NCI-H774 (cell line): ENCODE results near the gene ATP4B.
"Not testable (repeated sequence)": the region's sequence is repeated elsewhere in the genome, so short reads cannot be mapped to it uniquely, and the experiment has no call there.

Experiments used
- DNase-seq: peaks from one replicate; lab custom pipeline; 2025; lab: John Stamatoyannopoulos, UW

Gene ATP4B

DNA sequence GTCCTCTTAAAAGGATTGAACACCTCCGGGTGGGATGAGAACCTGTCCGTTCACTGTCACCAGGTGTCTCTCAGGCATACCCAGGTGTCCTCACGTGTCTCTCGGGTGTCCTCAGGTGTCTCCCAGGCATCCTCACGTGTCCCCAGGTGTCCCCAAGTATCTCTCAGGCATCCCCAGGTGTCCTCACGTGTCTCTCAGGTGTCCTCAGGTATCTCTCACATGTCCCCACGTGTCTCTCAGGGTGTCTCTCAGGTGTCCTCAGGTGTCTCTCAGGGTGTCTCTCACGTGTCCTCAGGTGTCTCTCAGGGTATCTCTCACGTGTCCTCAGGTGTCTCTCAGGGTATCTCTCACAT, 33.8 kb downstream of the ATP4B start:
- DNase-seq, result no peak

DNA sequence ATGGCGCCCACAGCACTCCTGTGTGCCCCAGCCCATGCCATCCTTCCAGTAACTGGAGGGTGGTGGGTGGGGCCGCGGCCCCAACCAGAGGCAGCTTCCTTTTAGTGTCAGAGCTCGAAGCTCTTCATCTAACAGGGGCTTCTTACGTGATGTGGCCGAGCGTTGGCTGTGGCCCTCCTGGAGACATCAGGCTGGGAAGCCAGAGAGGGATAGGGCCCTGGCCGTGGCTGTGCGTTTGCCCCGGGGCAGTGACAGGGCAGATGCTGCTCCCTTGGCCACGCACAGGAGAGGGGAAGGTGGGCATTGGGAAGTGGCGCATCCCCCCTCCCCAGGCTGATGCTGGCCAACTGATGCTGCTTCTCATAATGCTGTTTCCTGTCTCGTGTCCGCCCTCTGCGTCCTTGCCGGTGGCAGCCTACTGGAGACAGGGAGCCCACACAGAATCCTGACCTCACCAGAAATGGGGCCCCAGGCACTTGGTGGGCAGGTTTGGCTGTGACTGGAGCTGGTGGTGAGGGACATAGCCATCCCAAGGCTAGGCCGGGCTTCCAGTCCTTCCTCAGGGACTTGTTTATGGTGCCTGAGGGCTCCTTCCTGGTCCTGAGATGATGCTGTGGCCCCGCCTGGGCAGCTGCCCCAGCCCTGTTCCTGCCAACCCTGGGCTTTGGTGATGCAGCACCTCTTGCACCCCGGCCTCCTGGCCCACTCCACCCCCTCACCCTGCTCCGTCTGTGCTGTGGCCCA, 34.3 kb downstream of the ATP4B start:
- no peak for DNase-seq

DNA sequence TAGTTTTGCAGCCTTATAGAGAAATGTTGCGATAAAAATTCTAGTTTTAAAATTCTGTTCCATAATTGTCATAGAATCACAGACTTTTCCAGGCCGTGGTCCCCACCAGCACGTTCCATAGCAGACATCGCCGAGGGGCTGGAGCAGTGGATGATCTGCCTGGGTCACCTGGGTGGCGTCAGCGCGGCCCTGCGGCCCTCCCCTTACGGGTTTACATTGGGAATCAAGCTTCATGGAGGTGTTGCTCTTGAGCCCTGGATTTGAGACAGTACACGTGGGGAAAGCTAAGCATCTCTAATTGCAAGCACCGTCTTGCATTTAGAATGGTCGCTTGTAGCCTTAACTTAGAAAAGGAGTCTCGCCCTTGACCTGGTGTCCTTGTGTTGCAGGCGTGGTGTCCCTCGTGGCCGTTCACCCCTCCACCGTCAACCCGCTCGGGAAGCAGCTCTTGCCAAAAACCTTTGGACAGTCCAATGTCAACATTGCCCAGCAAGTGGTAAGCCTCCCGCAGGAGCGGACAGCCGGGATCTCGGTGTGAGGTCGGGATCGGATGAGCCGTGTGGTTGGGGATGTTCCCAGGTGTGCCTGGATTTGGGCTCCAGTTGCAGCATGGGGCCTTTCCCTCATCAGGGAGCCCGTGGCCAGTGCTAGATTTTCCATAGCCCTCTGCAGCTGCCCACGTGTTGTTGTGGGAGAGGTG, 35.1 kb downstream of the ATP4B start:
- DNase-seq, result no peak

DNA sequence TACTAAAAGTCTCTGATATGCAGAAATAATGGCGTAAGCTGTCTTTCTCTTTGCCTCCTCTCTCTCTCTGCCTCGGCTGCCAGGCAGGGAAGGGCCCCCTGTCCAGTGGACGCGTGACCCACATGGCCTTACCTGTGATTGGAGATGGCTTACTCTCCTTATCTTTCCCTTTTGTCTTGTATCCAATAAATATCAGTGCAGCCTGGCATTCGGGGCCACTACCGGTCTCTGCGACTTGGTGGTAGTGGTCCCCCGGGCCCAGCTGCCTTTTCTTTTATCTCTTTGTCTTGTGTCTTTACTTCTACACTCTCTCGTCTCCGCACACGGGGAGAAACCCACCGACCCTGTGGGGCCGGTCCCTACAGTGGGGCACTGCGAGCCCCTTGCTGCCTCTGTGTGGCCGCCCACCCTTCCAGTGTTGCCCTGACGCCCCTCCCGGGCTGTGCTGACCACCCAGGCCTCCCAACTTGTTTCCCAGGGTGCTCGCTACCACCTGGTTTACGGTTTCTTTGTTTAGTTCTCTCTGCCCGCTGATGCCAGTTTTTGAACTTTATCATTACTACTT, 35.9 kb downstream of the ATP4B start:
- not testable (repeated sequence) for DNase-seq

DNA sequence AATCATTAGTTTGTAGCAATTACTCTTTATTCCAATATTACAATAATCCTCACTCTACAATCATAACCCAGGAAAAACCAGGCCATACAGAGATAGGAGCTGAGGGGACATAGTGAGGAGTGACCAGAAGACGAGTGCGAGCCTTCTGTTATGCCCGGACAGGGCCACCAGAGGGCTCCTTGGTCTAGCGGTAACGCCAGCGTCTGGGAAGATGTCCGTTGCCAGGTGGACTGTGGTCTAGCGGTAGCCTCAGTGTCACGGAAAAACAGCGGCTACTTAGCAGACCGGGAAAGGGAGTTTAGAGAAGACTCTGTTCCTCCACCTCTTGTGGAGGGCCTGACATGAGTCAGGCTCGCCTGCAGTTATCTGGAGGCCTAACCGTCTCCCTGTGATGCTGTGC, 36.5 kb downstream of the ATP4B start:
- not testable (repeated sequence) for DNase-seq

DNA sequence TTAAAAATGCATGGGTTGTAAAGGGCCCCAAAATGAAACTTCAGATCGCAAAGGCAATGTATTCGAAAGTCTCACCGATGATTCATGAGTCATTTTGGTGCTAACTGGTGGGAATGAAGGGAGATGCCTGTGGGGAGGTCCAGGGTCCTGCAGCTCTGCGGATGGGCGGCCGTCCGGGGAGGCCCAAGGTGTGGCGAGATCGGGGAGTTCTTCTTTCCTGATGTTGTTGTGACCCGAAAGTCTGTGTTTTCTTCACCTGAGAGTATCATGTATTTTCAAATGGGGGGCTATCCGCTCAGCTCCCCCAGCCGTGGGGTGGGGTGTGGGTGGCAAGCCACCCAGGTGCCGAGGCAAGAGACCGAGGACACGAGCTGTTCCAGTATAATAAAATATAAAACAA, 37.0 kb downstream of the ATP4B start:
- no peak for DNase-seq

DNA sequence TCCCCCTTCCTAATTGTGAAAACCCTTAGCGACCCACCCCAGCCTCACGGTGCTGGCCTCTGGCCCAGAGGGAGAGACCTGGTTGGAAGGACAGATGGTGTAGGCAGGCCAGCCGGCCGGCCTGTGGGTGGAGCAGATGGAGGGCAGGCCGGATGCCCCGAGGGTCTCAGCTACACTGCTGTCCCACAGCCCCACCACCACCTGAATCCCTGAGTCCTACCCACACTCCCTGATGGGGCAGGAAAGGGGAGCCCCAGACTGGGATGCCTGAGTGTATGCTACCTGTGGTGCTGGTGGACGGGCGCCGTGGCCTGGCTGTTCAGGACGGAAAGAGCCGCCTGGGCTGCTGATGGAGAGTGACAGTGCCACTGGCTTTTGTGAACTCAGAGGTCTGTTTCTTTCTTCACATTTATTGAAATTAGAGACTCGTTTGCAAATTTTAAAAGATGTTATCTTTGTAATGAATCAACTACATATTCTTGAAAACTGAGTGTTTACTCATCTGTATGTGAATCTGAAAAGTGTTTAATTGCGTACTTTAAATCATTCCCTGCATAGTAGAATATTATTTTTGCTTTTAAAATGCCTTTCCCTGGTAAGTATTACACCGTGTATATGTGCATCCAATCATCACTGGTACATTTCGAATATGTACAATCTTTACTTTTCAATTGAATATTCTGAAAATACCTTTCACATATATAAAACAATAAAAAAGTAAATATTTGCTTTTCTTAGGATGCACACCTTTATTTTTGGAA, 37.8 kb downstream of the ATP4B start:
- no peak for DNase-seq

DNA sequence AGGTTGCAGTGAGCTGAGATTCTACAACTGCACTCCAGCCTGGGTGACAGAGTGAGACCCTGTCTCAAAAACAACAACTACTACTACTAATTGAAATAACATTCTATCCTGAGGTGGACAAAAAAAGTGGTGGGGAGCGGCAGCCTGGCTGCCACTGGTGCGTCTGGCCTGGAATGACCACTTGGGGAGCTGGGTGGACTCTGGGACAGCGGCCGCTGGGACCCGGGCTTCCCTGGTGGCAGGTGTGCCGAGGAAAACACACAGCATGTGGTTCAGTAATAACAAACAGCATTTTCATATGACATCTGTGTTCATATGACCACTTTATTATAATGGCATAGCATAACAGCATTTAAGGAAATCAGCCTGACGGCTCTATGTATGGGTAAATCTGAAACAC, 39.5 kb downstream of the ATP4B start:
- no peak for DNase-seq

DNA sequence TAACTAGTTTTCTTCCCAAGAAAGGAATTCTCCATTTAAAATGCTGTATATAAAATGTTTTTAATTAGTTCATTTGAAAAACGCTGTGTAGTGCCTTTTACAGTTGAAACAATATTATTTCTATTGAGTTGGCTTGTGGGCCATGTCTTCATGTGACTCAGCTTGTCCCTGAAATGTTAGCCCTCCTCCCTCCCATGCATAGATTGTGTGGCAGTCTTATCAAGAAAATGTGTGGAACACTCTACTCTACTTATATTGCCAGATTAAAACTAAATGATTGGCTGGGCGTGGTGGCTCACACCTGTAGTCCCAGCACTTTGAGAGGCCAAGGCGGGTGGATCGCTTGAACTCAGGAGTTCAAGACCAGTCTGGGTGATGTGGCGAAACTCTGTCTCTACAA, 40.0 kb downstream of the ATP4B start:
- DNase-seq, result no peak

DNA sequence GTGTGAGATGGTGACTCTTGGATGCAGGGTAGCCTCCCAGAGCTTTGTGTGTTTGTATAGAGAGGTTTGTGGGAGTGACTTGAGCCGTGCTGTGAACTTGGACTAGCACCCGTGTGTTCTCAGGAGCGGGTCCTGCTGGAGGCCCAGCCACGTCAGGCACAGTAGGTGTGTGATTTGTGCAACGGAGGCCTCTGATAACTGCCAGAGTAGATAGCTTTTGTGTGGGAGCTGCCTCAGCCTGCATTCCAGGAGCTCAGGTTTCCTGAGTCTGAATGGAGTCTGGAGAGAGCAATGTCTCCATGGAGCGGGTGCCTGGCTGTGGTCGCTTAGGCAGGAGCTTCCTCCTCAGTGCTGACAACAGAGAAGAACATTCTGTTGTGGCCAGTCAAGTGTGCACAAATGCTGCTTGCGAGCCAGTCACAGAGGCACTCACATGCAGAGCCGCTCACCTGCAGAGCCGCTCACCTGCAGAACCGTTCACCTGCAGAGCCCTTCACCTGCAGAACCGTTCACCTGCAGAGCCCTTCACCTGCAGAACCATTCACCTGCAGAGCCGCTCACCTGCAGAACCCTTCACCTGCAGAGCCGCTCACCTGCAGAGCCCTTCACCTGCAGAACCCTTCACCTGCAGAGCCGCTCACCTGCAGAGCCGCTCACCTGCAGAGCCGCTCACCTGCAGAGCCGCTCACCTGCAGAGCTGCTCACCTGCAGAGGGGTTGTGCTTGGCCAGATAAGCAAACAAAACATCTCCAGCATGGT, 40.8 kb downstream of the ATP4B start:
- DNase-seq, result peak; percentile 83

DNA sequence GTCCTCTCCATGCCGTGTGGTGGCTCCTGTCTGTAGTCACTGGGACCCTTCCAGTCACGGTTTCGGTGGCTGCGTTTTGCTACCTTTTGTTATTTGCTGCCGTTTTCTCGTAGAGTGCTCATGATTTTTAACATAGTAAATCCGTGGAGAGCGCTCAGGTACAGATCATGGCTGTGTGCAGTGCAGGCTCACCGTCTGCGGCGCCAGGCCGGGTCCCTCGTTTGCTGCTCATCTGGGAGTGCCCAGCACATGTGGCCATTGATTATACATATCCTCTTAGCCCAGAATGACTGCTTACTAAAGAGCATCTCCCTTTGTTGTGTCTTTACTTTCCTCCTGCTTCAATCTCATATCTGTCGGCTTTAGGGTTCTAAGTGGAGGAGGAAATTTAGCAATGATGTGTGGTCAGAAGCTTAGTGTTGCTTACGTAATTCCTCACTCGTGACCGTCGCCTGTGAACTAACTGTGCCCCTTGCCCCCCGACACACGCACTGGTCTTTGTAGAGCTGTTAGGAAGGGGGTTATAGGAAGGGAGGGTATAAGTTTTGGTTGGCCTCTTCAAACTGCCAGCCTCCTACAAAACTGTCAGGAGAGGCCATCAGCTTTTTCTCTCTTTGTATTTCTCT, 41.6 kb downstream of the ATP4B start:
- DNase-seq, result no peak

DNA sequence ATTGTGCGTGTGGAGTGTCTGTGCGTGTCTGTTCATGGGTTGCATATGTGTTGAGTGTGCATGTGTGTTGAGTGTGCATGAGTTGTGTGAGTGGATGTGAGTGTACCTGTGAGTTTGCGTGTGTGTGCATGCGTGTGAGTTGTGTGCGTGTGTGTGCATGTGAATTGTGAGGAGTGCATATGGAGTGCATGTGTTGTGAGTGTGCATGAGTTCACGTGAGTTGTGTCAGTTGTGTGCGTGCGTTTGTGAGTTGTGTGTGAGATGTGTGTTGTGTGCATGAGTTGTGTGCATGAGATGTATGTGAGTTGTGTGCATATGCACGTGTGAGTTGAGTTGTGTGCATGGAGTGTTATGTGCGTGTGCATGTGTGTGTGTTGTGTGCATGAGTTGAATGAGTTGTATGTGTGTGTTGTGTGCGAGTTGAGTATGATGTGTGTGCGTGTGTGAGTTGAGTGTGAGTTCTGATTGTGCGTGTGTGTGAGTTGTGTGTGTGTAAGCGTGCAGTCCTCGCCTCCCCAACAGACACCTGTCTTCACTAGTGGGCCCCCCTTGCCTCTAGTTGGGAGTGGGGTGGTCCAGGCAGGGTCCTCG, 44.1 kb downstream of the ATP4B start:
- no peak for DNase-seq

DNA sequence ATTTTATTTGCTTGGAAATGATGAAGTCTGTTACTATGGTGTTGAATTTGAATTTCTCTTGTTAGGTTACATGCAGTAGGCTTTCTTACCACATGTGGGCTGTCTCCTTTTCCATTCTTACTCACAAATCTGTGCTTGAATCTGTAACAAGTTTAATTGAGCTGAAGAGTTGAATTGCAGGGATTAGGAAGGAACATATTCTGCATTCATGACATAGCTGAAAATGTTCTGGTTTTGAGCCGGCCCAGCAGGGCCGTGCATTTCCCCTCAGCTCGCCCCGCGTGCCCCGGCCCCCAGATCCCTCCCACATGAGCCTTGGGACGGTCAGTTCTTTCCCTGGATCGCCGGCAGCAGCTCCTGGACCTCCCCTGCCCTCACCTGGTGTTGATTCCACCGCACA, 45.4 kb downstream of the ATP4B start:
- DNase-seq, result no peak

DNA sequence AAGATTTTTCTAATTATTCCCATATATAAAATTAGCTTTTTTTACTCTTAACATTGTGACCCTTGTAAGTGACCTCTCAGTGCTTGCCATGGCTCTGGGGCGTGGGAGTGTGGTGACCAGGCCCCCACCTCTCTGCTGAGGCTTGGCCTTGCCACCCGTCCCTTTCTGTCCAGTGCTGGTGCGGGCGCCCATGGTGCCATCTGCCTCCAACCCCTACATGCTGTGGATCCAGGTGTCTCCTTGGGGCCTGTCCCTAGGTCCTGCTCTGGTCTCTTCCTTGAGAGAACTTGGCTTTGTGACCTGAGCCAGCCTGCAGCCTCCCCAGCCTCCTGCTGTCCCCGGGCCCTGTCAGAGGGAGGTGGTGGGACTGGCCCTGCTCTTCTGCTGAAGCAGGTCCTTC, 46.0 kb downstream of the ATP4B start:
- DNase-seq, result no peak

DNA sequence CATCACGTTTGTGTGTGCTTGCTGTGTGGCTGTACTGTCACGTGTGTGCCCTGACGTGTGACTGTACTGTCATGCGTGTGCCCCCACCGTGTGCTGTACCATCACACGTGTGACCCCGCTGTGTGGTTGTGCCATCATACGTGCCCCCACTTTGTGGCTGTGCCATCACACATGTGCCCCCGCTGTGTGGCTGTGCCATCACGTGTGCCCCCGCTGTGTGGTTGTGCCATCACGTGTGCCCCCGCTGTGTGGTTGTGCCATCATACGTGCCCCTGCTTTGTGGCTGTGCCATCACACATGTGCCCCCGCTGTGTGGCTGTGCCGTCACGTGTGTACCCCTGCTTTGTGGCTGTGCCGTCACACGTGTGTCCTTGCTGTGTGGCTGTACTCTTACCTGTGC, 47.7 kb downstream of the ATP4B start:
- DNase-seq, result no peak

DNA sequence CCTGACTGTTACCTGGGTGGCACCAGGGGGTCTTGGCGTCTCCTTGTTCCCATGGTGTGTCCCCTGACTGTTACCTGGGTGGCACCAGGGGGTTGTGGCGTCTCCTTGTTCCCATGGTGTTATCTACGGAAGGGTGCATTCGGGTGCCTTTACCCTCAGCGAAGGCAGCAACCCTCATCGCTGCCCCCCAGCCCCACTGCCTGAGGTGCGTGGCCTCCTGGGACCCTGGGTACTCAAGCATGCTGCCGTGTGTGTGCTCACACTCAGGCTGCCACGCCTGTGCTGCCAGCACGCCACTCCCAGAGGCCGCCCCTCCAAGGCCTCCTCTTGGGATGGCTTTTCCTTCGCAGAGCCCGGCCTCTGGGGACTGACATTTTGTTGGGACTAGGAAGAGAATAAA, 48.4 kb downstream of the ATP4B start:
- no peak for DNase-seq

DNA sequence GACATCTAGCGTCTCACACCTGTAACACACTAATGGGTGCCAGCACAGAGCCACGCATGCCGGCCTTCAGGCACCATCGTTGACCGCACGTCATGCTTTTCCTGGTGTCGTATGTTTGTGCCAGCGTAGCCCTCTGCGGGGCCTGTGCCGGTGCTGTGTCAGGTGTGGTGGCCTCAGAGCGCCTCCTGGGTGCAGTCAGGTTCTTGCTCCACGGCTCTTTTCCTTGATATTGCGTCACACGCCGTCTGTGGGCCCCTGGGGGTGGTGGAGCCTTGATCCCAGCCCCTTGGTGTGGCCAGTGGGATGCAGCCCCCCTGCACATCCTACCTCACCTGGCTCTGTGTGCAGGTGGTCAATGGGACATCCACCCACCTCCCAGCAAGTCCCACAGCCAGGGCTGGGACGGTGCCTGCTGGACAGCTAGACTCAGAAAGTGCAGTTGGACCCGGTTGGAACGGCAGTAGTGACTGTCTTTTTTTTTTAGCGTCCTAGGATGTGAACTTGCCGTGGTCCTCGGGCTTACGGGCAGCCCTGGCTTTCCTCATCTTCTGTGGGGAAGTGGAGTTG, 48.9 kb downstream of the ATP4B start:
- no peak for DNase-seq

DNA sequence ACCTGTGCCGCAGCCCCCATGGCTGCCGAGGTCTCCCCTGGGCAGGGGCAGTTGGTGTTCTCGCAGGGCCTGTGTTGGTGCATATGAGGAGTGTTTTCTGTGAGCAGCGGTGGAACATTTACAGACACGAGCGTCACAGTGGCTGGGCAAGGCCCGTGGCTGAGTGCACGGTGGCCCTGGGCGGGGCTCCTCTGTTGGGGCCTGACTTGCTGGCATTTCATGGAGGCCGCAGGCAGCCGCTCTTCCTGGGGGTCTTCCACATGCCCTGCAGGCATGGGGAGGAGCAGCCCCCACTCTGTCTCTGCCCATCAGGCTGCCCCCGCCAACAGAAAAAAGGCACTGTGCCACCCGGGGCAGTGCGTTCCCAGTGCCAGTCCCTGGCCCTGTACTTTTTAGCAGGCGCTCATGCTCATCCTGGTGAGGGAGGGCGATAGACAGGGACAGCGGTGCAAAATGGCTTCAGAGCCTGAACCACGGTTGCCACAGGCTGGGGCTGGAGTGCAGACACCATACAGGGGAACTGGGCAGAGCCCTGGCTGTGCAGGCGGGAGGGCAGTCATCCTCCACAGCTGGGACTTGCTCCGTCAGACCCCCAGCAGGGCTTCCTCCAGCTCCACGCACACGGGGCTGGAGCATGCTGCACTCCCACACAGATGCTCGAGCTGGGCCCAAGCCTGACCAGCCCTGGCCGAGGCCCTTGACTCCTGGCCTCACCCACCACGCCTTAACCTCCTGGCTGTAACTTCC, 49.9 kb downstream of the ATP4B start:
- DNase-seq, result no peak

DNA sequence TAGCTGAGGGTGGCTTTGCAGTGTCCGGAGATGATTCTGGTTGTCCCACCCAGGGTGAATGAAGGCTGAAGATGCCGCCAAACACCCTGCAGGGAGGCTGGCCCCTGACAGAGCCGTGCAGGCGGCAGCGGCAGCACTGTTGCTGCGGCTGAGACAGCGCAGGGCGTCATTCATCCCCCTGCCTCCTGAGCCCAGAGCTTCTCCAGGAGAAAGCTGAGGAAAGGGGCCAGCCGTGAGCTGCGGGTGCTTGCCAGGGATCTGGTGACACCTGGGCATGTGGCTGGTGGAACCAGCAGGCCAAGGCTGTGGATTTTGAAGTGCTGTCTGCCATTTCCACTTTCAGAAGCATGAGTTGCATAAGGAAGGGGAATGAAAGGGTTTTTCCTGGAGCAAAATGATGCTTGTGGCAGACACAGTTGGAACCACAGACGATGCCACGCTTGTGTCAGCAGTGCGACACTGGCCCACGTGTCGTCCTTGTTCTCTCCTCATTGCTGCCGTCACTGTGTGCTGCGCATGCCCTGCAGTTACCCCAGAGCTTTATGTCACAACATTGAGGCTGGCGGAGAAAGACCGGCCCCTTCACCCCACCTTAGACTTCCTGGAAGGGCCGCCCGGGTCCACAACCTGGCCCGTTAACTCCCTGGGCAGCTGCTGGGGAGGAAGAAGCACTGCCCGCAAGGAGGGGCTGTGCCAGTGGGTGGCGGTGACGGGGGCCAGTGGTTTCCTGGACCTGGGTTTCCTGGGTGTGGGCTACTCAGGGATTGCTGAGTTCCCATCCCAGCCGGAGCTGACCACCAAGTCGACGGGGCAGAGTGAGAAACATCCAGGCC, 50.7 kb downstream of the ATP4B start:
- DNase-seq, result no peak
